Hepatocyte (in vitro differentiated cells): ENCODE data around the gene JAKMIP3. TPM values are rescaled to one million over a fixed set of nuclear protein-coding genes. Genes with fewer than 3 reads are reported as not detected.

Source experiments
- DNase-seq: peaks from one replicate; pipeline ENCODE4 v3.0.0-alpha.2; 2016; ENCODE audit warnings: low spot score
- H2AFZ ChIP-seq: fragments of 200-600 bp; sonication (generic); 2 replicates; pipeline ENCODE4 v1.6.0; 2016; ENCODE audit warnings: antibody characterized with exemption, mild to moderate bottlenecking
- H3K27ac ChIP-seq: fragments of 200-600 bp; sonication (generic); 2 replicates; pipeline ENCODE4 v1.5.1; 2016; ENCODE audit warnings: mild to moderate bottlenecking
- H3K27me3 ChIP-seq: fragments of 200-600 bp; sonication (generic); 2 replicates; pipeline ENCODE4 v1.6.1; 2016
- H3K36me3 ChIP-seq: fragments of 200-600 bp; sonication (generic); replicated peaks from 2 replicates; pipeline ENCODE4 v1.5.1; 2016; ENCODE audit warnings: low read depth; ENCODE audit not compliant: insufficient read depth
- H3K4me1 ChIP-seq: fragments of 200-600 bp; sonication (generic); 2 replicates; pipeline ENCODE4 v1.5.1; 2016; ENCODE audit warnings: mild to moderate bottlenecking, moderate library complexity; ENCODE audit not compliant: insufficient read depth
- H3K4me2 ChIP-seq: fragments of 200-600 bp; sonication (generic); 2 replicates; pipeline ENCODE4 v1.6.0; 2016
- H3K4me3 ChIP-seq: fragments of 200-600 bp; sonication (generic); 2 replicates; pipeline ENCODE4 v1.5.1; 2016; ENCODE audit warnings: mild to moderate bottlenecking
- H3K79me2 ChIP-seq: fragments of 200-600 bp; sonication (generic); 2 replicates; pipeline ENCODE4 v1.6.0; 2017; ENCODE audit warnings: mild to moderate bottlenecking
- H3K9me2 ChIP-seq: fragments of 200-600 bp; sonication (generic); replicated peaks from 2 replicates; pipeline ENCODE4 v1.6.0; 2017; ENCODE audit warnings: mild to moderate bottlenecking; ENCODE audit not compliant: insufficient read depth
- H3K9me3 ChIP-seq: fragments of 200-600 bp; sonication (generic); 2 replicates; pipeline ENCODE4 v1.5.1; 2016; ENCODE audit warnings: low read depth, mild to moderate bottlenecking
- H4K20me1 ChIP-seq: fragments of 200-600 bp; sonication (generic); 2 replicates; pipeline ENCODE4 v1.6.0; 2016; ENCODE audit warnings: mild to moderate bottlenecking; ENCODE audit not compliant: insufficient read depth, poor library complexity, severe bottlenecking
- CTCF ChIP-seq: fragments of 200-600 bp; sonication (generic); IDR thresholded peaks from 2 replicates; pipeline ENCODE4 v1.5.1; 2016; ENCODE audit warnings: antibody characterized with exemption, mild to moderate bottlenecking; ENCODE audit not compliant: poor library complexity
- EZH2 ChIP-seq: fragments of 200-600 bp; sonication (generic); IDR thresholded peaks from 2 replicates; pipeline ENCODE4 v1.6.1; 2016; ENCODE audit warnings: antibody characterized with exemption, mild to moderate bottlenecking, borderline replicate concordance
- EZH2phosphoT487 ChIP-seq: fragments of 200-600 bp; sonication (generic); IDR thresholded peaks from one replicate; pipeline ENCODE4 v1.6.1; 2018; ENCODE audit warnings: antibody characterized with exemption, mild to moderate bottlenecking, low read depth, moderate library complexity; ENCODE audit not compliant: unreplicated experiment, severe bottlenecking
- WGBS: methylation state at CpG from one replicate; pipeline ENCODE4 v1.1.6; 2016; ENCODE audit warnings: low lambda C conversion rate; ENCODE audit errors: missing lambda C conversion rate; 5-methylcytosine and 5-hydroxymethylcytosine counted together
- polyA plus RNA-seq: library from polyadenylated mRNA; unstranded; fragments of >200 nt; fragmentation: Nextera tagmentation; extraction: Ambion mirVana; gene quantifications from 2 replicates; pipeline ENCODE4 v1.2.1, GENCODE V29; 2016
- total RNA-seq: library from RNA; depleted of rRNA; stranded (reverse); fragments of >200 nt; gene quantifications from 2 replicates; pipeline ENCODE4 v1.2.3, GENCODE V29; 2014

JAKMIP3 gene
- total and polyA plus RNA-seq, 2 experiments from 2014 or later, result 0.02 to 0.10 TPM

GRCh38 chr10:132094581-132095234 lies 29.0 kb downstream of the JAKMIP3 start:
- Histone ChIP-seq H3K9me2 (no peaks in the 10 kb centered on the region), H3K27ac (no peak overlapping the region), H3K36me3 (no peaks in the 10 kb centered on the region), H3K4me2 (no peak overlapping the region), H2AFZ (no peak overlapping the region), H3K79me2 (no peaks in the 10 kb centered on the region), H3K9me3 (no peaks in the 10 kb centered on the region), H4K20me1 (no peaks in the 10 kb centered on the region), H3K27me3 (no peaks in the 10 kb centered on the region), H3K4me1 (no peaks in the 10 kb centered on the region), H3K4me3 (no peak overlapping the region)
- peak; percentile 6 for DNase-seq
- 86% methylated on average over 9 of the region's 9 CpGs for WGBS
- TF ChIP-seq EZH2phosphoT487 (no peak), CTCF (no peak)

- Histone ChIP-seq H3K27ac (no peak overlapping the region), H3K9me2 (no peaks in the 10 kb centered on the region), H3K9me3 (no peaks in the 10 kb centered on the region), H3K36me3 (no peaks in the 10 kb centered on the region), H3K4me1 (no peaks in the 10 kb centered on the region), H2AFZ (no peak overlapping the region), H3K4me3 (no peak overlapping the region), H3K79me2 (no peaks in the 10 kb centered on the region), H4K20me1 (no peaks in the 10 kb centered on the region), H3K4me2 (no peak overlapping the region), H3K27me3 (no peaks in the 10 kb centered on the region)
- no peak for TF ChIP-seq EZH2phosphoT487
- TF ChIP-seq CTCF, result no peak
- TF ChIP-seq EZH2, result no peak
- 90% methylated on average over 12 of the region's 12 CpGs for WGBS
- DNase-seq, result no peak
Measured at GRCh38 chr10:132095403-132096113, 29.8 kb downstream of the JAKMIP3 start.

- Histone ChIP-seq H2AFZ (no peak overlapping the region), H3K9me2 (no peaks in the 10 kb centered on the region), H3K27me3 (no peaks in the 10 kb centered on the region), H3K9me3 (no peaks in the 10 kb centered on the region), H3K4me2 (no peak overlapping the region), H3K36me3 (no peaks in the 10 kb centered on the region), H3K4me3 (no peak overlapping the region), H4K20me1 (no peaks in the 10 kb centered on the region), H3K27ac (no peak overlapping the region), H3K79me2 (no peaks in the 10 kb centered on the region), H3K4me1 (no peaks in the 10 kb centered on the region)
- TF ChIP-seq CTCF (no peak), EZH2 (no peak), EZH2phosphoT487 (no peak)
- DNase-seq, result peak; percentile 63
- 47% methylated on average over 6 of the region's 6 CpGs for WGBS
Measured at GRCh38 chr10:132096223-132096622, 30.5 kb downstream of the JAKMIP3 start.
